Activated B cell treated with CpG ODN at 0.5 μM for 24 hours (primary cell): ENCODE results near the gene IL36G. TPM values are rescaled to one million over a fixed set of nuclear protein-coding genes. Genes with fewer than 3 reads are reported as not detected.

Source experiments
- ATAC-seq: fragments of 200-7000 bp; cut with Tn5 transposase; one replicate; pipeline ENCODE4 v1.10.0; 2021; ENCODE audit warnings: low read depth, mild to moderate bottlenecking, moderate library complexity
- CTCF ChIA-PET: fragments of 350-600 bp; sonication (Branson Sonifier 250); formaldehyde crosslinking; loops from one replicate; lab custom pipeline; 2021; ENCODE audit warnings: antibody characterized with exemption; lab: Charles Lee
- POLR2A ChIA-PET: fragments of 350-600 bp; sonication (Branson Sonifier 250); formaldehyde crosslinking; loops from one replicate; lab custom pipeline; 2021; ENCODE audit warnings: antibody characterized with exemption; lab: Charles Lee
- DNase-seq: peaks from one replicate; pipeline ENCODE4 v3.0.0; 2022
- H3K27ac Mint-ChIP-seq: one replicate; pipeline ENCODE4 v1.8.0; 2020; ENCODE audit warnings: mixed read lengths
- H3K27me3 Mint-ChIP-seq: one replicate; pipeline ENCODE4 v1.8.0; 2021; ENCODE audit warnings: mixed read lengths
- H3K36me3 Mint-ChIP-seq: one replicate; pipeline ENCODE4 v1.8.0; 2021; ENCODE audit warnings: low read depth, mixed read lengths
- H3K4me1 Mint-ChIP-seq: one replicate; pipeline ENCODE4 v1.8.0; 2021; ENCODE audit warnings: mixed read lengths
- H3K4me3 Mint-ChIP-seq: one replicate; pipeline ENCODE4 v1.8.0; 2020; ENCODE audit warnings: mild to moderate bottlenecking, mixed read lengths
- H3K9me3 Mint-ChIP-seq: one replicate; pipeline ENCODE4 v1.8.0; 2020; ENCODE audit warnings: mixed read lengths
- CTCF ChIP-seq: fragments of 200-600 bp; IDR thresholded peaks from one replicate; pipeline ENCODE4 v1.8.0; 2022; ENCODE audit warnings: antibody characterized with exemption, mild to moderate bottlenecking
- intact Hi-C: fragments of 100-400 bp; cut with micrococcal nuclease; formaldehyde crosslinking; loops from one replicate; pipeline ENCODE4 v1.15.1; 2024
- total RNA-seq: library from RNA; stranded (reverse); gene quantifications from 2 replicates; pipeline ENCODE4 v1.2.3, GENCODE V29; 2022

Gene IL36G
- total RNA-seq, 1 donor from 2014 or later, result not detected

- intact Hi-C loops, result no loop called here
- no peaks in the 10 kb centered on the region for H3K4me1 Mint-ChIP-seq
- no peaks in the 10 kb centered on the region for H3K9me3 Mint-ChIP-seq
- no peak for TF ChIP-seq CTCF
- DNase-seq (no peak), ATAC-seq (no peak)
- no peak overlapping the region for H3K27ac Mint-ChIP-seq
- no peaks in the 10 kb centered on the region for H3K36me3 Mint-ChIP-seq
- CTCF ChIA-PET, result no interaction called here
- POLR2A ChIA-PET, result no interaction called here
- H3K4me3 Mint-ChIP-seq, result no peak overlapping the region
- peaks cover 28% of the 10 kb centered on the region for H3K27me3 Mint-ChIP-seq
Measured at GRCh38 chr2:113007250-113007649, 29.4 kb downstream of the IL36G start.

GRCh38 chr2:113009622-113010021, 31.8 kb downstream of the IL36G start:
- Mint-ChIP-seq H3K4me1 (no peaks in the 10 kb centered on the region), H3K27ac (no peak overlapping the region), H3K27me3 (peaks cover 17% of the 10 kb centered on the region), H3K36me3 (no peaks in the 10 kb centered on the region), H3K4me3 (no peak overlapping the region), H3K9me3 (no peaks in the 10 kb centered on the region)
- DNase-seq, result no peak
- no peak for TF ChIP-seq CTCF
- intact Hi-C loops, result no loop called here
- POLR2A ChIA-PET, result no interaction called here
- CTCF ChIA-PET, result no interaction called here
- ATAC-seq, result no peak

- Mint-ChIP-seq H3K27ac (no peak overlapping the region), H3K9me3 (no peaks in the 10 kb centered on the region), H3K27me3 (peaks cover 17% of the 10 kb centered on the region), H3K4me1 (no peaks in the 10 kb centered on the region), H3K4me3 (no peak overlapping the region), H3K36me3 (no peaks in the 10 kb centered on the region)
- ChIA-PET CTCF (no interaction called here), POLR2A (no interaction called here)
- intact Hi-C loops, result no loop called here
- no peak for TF ChIP-seq CTCF
- no peak for ATAC-seq
- DNase-seq, result no peak
Measured at GRCh38 chr2:113010088-113010487, 32.3 kb downstream of the IL36G start.

- Mint-ChIP-seq H3K27me3 (peaks cover 15% of the 10 kb centered on the region), H3K27ac (no peak overlapping the region), H3K9me3 (no peaks in the 10 kb centered on the region), H3K4me1 (no peaks in the 10 kb centered on the region), H3K36me3 (no peaks in the 10 kb centered on the region), H3K4me3 (no peak overlapping the region)
- intact Hi-C loops, result no loop called here
- ChIA-PET CTCF (no interaction called here), POLR2A (no interaction called here)
- ATAC-seq (no peak), DNase-seq (no peak)
- TF ChIP-seq CTCF, result no peak
Measured at GRCh38 chr2:113011108-113011507, 33.3 kb downstream of the IL36G start.

GRCh38 chr2:113012436-113013335, 34.9 kb downstream of the IL36G start:
- H3K27me3 Mint-ChIP-seq, result peaks cover 27% of the 10 kb centered on the region
- no peak for TF ChIP-seq CTCF
- POLR2A ChIA-PET, result interaction anchor here (0.9 kb wide), 1 partner anchor 11 kb away, joined by 3 read pairs; no protein-coding TSS in a partner anchor
- ATAC-seq (no peak), DNase-seq (no peak)
- no peaks in the 10 kb centered on the region for H3K4me1 Mint-ChIP-seq
- CTCF ChIA-PET, result no interaction called here
- no peaks in the 10 kb centered on the region for H3K36me3 Mint-ChIP-seq
- H3K4me3 Mint-ChIP-seq, result no peak overlapping the region
- no peaks in the 10 kb centered on the region for H3K9me3 Mint-ChIP-seq
- intact Hi-C loops, result no loop called here
- no peak overlapping the region for H3K27ac Mint-ChIP-seq
